Measurements from ENCODE around the gene RAD21L1.

DNA sequence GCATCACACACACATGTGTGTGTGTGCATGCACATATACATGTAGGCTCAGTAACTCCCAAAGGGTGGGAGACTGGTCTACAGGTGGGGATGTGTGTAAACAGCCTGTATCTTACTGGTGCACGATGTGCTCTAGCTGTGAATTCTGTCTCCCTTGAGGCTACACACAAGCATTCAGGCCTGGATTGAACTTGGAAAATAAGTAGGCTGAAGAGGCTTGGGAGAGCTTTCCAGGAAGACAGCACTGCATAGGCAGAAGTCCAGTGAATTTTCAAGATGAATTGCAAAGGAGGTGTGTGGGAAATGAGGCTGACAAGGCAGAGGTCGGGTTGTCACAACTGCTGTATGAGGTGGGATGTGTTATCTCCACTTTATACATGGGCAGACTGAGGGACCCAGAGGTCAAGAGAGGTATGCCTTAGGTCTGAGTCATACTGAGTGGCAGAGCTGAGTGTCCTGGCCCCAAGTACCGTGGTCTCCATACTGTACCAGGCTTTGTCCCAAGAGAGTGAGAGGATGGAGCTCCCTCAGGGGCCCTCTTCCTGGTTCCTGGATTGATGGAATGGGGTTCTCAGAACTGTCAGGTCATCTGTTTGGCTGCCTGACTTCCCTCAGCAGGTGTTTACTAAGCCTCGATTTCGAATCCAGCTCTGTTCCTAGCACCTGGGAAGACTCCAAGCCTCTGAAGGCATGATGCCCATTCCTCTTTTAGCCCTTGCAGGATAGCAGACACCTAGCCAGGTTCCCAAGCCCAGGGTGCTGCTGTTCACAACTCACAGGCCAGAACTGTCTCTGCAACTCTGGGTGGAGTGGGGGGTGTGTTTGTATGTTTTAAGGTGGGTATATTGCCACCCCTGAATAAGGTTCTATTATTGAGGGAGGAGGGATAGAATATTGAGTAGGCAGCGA is 54.6 kb downstream of the RAD21L1 start:
- TF ChIP-seq, protein P1, sequence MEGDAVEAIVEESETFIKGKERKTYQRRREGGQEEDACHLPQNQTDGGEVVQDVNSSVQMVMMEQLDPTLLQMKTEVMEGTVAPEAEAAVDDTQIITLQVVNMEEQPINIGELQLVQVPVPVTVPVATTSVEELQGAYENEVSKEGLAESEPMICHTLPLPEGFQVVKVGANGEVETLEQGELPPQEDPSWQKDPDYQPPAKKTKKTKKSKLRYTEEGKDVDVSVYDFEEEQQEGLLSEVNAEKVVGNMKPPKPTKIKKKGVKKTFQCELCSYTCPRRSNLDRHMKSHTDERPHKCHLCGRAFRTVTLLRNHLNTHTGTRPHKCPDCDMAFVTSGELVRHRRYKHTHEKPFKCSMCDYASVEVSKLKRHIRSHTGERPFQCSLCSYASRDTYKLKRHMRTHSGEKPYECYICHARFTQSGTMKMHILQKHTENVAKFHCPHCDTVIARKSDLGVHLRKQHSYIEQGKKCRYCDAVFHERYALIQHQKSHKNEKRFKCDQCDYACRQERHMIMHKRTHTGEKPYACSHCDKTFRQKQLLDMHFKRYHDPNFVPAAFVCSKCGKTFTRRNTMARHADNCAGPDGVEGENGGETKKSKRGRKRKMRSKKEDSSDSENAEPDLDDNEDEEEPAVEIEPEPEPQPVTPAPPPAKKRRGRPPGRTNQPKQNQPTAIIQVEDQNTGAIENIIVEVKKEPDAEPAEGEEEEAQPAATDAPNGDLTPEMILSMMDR (IDR thresholded peaks at IDR 0.05; ENCODE audit: low read depth, low read length): no peak
- no peak for TF ChIP-seq POLR2A (IDR thresholded peaks at IDR 0.05; ENCODE audit: extremely low read depth, insufficient read length)
- TF ChIP-seq MYC (IDR thresholded peaks at IDR 0.05; ENCODE audit: low read depth, low read length): no peak
- TF ChIP-seq, protein P2, sequence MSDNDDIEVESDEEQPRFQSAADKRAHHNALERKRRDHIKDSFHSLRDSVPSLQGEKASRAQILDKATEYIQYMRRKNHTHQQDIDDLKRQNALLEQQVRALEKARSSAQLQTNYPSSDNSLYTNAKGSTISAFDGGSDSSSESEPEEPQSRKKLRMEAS (IDR thresholded peaks at IDR 0.05; ENCODE audit: low read depth, low read length): no peak
